Lung (tissue), 12 donors: ENCODE results near the gene GPC5. TPM values are rescaled to one million over a fixed set of nuclear protein-coding genes. Genes with fewer than 3 reads are reported as not detected.

Source experiments
- ATAC-seq: fragments of 200-7000 bp; cut with Tn5 transposase; one replicate; pipeline ENCODE4 v1.9.1; 2020; ENCODE audit warnings: moderate number of reproducible peaks; ENCODE audit not compliant: insufficient read depth, low FRiP score
- DNase-seq, 3 donors: peaks; one replicate each; pipeline ENCODE4 v3.0.0-alpha.2; 2013 to 2017
- H3K27ac ChIP-seq, 2 donors: one replicate each; pipeline ENCODE4 v1.5.1; 2013; ENCODE audit warnings: mild to moderate bottlenecking in 2 of 2, moderate library complexity in 2 of 2, control low read depth in 1 of 2, inconsistent platforms in 1 of 2, low read depth in 1 of 2, low read length in 1 of 2
- H3K27me3 ChIP-seq, 3 donors: one replicate each; pipeline ENCODE4 v1.5.1; 2013; ENCODE audit warnings: low read length in 2 of 3; ENCODE audit not compliant: control insufficient read depth in 3 of 3, insufficient read depth in 3 of 3
- H3K36me3 ChIP-seq, 4 donors: one replicate each; pipeline ENCODE4 v1.5.1; 2013; ENCODE audit warnings: low read length in 4 of 4, mild to moderate bottlenecking in 1 of 4, moderate library complexity in 1 of 4; ENCODE audit not compliant: control insufficient read depth in 4 of 4, insufficient read depth in 4 of 4
- H3K4me1 ChIP-seq, 5 donors: one replicate each; pipeline ENCODE4 v1.5.1; 2013; ENCODE audit warnings: low read length in 5 of 5, mild to moderate bottlenecking in 2 of 5, moderate library complexity in 1 of 5; ENCODE audit not compliant: control insufficient read depth in 5 of 5, insufficient read depth in 5 of 5
- H3K4me3 ChIP-seq: one replicate; pipeline ENCODE4 v1.5.1; 2013; ENCODE audit warnings: mild to moderate bottlenecking, control low read depth, moderate library complexity
- H3K9ac ChIP-seq, 2 donors: one replicate each; pipeline ENCODE4 v1.5.1; 2013; ENCODE audit warnings: low read length in 2 of 2, control low read depth in 1 of 2; ENCODE audit not compliant: insufficient read depth in 1 of 2
- H3K9me3 ChIP-seq, 4 donors: one replicate each; pipeline ENCODE4 v1.5.1; 2013; ENCODE audit warnings: low read length in 3 of 4, mild to moderate bottlenecking in 1 of 4, moderate library complexity in 1 of 4; ENCODE audit not compliant: control insufficient read depth in 4 of 4, insufficient read depth in 3 of 4
- whole genome bisulfite sequencing, 2 donors: extraction: QIAGEN DNeasy Blood & Tissue Kit; methylation state at CpG; one replicate each; pipeline ENCODE4 v1.1.7; 2013; 5-methylcytosine and 5-hydroxymethylcytosine counted together
- polyA plus RNA-seq, 2 donors: library from polyadenylated mRNA; stranded (reverse); fragments of 200-250 nt; gene quantifications; one replicate each; pipeline ENCODE4 v1.2.1, GENCODE V29; 2013
- total RNA-seq, 2 donors: library from RNA; depleted of rRNA in 1 of 2; stranded (reverse); fragments of >200 nt in 1 of 2; gene quantifications; one replicate each; pipeline ENCODE4 v1.2.1, GENCODE V29; 2014 to 2021
- TF ChIP-seq, protein P1 (sequence below): IDR thresholded peaks from 2 replicates; pipeline ENCODE4 v1.5.1; 2012; ENCODE audit warnings: mild to moderate bottlenecking; ENCODE audit errors: control extremely low read depth, extremely low read depth
- donor health status: control.
- donor health status: control.
- donor health status: Bipolar disorder and iron deficiency.
- donor health status: healthy.
- donor health status: DM: yes; HTN: yes; CAD: no.

The GPC5 gene
- total and polyA plus RNA-seq, 4 donors, result 0.55 to 37.3 (median 4.4) TPM

DNA sequence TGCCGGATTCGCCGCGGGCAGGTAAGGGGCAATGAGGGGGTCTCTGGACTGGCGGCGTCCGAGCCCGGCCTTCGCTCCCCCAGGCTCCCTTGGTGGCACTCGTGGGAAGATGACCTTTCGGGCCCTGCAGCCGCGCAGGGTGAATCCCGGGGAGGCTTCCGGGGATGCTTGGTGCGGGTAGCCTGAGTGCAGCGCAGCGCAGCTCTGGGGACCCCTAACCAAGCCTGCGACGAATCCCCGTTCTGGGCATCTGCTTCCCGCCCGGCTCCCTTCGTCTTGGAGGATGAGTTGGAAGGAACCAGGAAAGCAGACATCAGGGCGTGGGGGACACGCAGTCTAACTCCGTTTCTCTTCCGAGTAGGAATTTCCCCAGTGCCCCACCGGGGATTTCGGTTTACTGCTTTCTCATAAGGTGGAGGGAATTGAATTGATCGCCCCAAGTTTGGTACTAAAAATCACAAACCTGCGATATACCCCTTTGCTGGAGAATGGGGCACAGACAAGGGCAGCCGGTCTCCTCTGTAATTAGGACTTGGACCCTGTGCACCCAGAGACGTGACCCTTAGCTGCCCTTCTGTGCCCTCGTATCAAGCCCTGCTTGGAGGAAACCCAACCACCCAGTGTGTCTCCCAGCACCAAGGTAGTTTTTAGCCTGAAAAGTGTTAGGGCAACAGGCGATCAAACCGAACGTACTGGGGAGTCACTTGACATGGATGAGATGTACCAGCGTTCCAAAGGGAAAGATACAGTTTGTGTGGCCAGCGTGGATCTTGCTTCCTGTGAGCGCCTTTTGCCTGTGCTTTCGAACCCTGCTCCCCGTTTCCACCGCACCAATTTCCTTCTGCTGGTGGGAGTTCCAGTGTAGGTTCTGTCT lies 1.0 kb downstream of the GPC5 start:
- TF ChIP-seq, protein P1, sequence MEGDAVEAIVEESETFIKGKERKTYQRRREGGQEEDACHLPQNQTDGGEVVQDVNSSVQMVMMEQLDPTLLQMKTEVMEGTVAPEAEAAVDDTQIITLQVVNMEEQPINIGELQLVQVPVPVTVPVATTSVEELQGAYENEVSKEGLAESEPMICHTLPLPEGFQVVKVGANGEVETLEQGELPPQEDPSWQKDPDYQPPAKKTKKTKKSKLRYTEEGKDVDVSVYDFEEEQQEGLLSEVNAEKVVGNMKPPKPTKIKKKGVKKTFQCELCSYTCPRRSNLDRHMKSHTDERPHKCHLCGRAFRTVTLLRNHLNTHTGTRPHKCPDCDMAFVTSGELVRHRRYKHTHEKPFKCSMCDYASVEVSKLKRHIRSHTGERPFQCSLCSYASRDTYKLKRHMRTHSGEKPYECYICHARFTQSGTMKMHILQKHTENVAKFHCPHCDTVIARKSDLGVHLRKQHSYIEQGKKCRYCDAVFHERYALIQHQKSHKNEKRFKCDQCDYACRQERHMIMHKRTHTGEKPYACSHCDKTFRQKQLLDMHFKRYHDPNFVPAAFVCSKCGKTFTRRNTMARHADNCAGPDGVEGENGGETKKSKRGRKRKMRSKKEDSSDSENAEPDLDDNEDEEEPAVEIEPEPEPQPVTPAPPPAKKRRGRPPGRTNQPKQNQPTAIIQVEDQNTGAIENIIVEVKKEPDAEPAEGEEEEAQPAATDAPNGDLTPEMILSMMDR, result no peak
- H3K9ac ChIP-seq, result peak overlapping the region in 1 of 2 donors; percentile 28
- peak overlapping the region; percentile 51 for H3K4me3 ChIP-seq
- H3K4me1 ChIP-seq, result peaks cover 0 to 6% (median 0%) of the 10 kb centered on the region in 5 donors
- no peaks in the 10 kb centered on the region for H3K9me3 ChIP-seq
- peaks cover 0 to 11% (median 9%) of the 10 kb centered on the region in 3 donors for H3K27me3 ChIP-seq
- 19 to 28% methylated on average over 44 of the region's 44 CpGs for WGBS, 2 donors
- ATAC-seq, result no peak
- no peak overlapping the region for H3K27ac ChIP-seq
- H3K36me3 ChIP-seq, result no peaks in the 10 kb centered on the region
- DNase-seq, result peak in 1 of 3 donors; percentile 12

DNA sequence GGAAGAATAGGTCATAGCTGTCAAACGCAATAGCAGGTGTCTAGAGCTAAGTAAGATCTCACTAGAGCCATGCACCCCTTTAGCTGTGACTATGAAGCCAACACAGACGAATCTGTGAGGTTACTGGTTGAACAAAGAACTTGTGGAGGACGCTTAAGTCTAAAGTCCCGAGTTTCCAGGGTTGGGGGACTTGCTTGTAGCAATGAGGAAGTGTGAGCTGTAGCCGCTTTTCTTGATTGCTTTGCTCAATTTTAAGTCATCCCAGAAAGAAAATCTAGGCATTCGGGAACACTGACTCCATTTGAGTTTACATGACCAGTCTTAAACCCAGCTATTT lies 1.6 kb downstream of the GPC5 start:
- Histone ChIP-seq H3K4me3 (no peak overlapping the region), H3K4me1 (peaks cover 0 to 6% (median 0%) of the 10 kb centered on the region in 5 donors), H3K27ac (no peak overlapping the region), H3K36me3 (no peaks in the 10 kb centered on the region), H3K27me3 (peaks cover 0 to 11% (median 9%) of the 10 kb centered on the region in 3 donors), H3K9me3 (no peaks in the 10 kb centered on the region), H3K9ac (no peak overlapping the region)
- TF ChIP-seq, protein P1, result no peak
- DNase-seq (peak in 1 of 3 donors; percentile 19), ATAC-seq (no peak)
- WGBS, 2 donors, result 43 to 49% methylated on average over 6 of the region's 6 CpGs

DNA sequence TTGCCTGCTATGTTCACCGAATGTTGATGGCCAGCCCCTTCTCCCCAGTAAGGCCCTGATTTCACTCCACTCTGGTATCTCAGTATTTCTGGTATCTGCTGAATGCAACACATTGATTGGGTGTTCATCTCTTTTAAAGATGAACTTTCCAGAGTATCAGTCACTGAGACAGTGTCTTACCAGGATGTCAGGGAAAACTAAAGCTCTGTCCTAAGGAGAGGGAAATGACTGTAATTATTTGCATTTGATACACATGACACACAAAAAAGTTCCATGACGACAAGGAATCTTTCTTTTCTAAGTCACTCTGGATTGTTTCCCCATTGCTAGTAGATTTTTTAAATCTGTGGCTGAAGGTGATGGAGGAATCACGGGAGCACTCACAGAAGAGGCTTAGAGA lies 2.2 kb downstream of the GPC5 start:
- DNase-seq (no peak), ATAC-seq (no peak)
- TF ChIP-seq, protein P1, result no peak

More for the DNA sequence above, 2.2 kb downstream of the GPC5 start:
- Histone ChIP-seq H3K36me3 (no peaks in the 10 kb centered on the region), H3K4me3 (no peak overlapping the region), H3K4me1 (peaks cover 0 to 6% (median 0%) of the 10 kb centered on the region in 5 donors), H3K27me3 (peaks cover 0 to 11% (median 9%) of the 10 kb centered on the region in 3 donors), H3K9me3 (no peaks in the 10 kb centered on the region), H3K27ac (no peak overlapping the region), H3K9ac (no peak overlapping the region)
- WGBS, 2 donors, result 71 to 85% methylated on average over 3 of the region's 3 CpGs
